GM18867 (cell line): ENCODE results near the gene MRPL48.
"Not testable (repeated sequence)": the region's sequence is repeated elsewhere in the genome, so short reads cannot be mapped to it uniquely, and the experiment has no call there.

ENCODE experiments used
- ATAC-seq: cut with Tn5 transposase; IDR thresholded peaks from one replicate; pipeline ENCODE4 v1.9.1; 2021; ENCODE audit warnings: mild to moderate bottlenecking, moderate library complexity; ENCODE audit not compliant: unreplicated experiment

The MRPL48 gene

DNA sequence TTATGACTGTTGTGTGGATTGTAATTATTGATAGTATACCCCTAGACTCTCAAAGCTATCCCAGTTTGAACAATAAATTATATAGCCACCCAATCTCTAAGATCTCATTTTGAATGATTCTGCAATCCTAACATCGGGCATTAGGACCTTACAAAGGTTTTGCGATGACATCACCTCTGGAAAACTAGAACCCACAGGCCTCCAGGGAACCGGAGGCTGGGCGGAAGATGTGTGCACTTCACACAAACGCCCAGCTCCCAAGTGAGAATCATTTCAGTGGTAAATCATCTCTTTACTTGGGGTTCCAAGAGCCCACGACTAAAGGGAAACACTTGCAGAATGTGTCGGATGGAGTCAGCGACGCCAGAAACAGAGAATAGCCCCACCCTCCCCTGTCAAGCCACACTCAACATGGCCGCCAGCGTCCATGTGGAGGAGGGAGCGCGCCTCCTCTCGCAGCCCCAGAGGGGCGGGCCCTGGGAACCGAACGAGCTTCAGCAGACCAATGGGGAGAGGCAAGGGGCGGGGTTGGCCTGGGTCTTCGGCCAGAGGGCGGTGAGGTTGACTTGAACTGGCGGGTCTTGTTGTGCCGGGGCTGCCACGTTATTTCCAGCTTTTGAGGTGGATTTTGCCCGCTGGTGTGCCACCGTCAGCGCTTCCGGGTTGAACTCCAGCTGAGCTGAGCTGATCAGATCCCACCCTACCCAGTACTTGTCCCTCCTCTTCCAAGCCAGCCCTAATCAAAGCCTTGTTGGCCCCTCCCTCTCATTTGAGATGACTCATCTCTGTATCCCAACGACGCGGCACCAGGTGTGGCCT, 8.4 kb upstream of the MRPL48 start:
- ATAC-seq = peak; percentile 99

DNA sequence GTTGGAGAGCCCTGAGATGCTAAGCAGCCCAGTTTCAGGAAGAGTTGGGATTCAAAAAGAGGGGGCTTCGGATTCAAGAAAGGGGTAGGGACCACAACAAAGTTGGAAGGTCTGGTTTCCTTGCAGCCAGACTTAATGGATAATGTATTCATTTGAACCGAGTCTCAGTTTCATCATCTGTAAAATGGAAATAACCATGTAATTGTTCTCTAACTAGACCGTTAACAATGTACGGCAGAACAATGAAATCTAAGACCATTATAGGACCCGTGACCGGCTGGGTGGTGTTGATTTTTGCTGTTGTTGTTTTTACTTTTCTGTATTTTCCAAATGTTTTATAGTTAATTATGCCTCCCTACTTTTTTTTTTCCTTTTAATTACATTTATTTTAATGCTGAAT, 6.4 kb upstream of the MRPL48 start:
- ATAC-seq = no peak

DNA sequence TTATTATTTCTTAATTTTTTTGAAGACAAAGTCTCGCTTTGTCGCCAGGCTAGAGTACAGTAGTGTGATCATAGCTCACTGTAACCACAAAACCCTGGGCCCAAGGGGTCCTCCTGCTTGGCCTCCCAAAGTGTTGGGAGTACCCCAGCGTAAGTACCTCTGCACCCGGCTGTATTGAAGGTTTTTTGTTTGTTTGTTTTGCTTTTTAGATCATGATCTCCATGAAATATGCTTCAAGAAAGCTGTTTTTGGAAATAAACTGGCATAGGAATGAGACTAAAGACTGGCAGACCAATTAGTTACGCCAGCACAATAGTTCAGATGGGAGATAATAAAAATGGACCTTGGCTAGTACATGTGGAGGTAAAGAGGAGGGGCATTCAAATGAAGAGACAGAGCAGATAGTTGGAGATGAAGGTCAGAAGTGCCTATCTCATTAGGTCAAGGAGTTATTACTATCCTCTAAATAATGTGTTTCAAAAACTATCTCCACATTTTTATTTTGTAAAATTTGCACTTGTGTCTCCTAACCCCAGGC, 4.1 kb upstream of the MRPL48 start:
- no peak for ATAC-seq

DNA sequence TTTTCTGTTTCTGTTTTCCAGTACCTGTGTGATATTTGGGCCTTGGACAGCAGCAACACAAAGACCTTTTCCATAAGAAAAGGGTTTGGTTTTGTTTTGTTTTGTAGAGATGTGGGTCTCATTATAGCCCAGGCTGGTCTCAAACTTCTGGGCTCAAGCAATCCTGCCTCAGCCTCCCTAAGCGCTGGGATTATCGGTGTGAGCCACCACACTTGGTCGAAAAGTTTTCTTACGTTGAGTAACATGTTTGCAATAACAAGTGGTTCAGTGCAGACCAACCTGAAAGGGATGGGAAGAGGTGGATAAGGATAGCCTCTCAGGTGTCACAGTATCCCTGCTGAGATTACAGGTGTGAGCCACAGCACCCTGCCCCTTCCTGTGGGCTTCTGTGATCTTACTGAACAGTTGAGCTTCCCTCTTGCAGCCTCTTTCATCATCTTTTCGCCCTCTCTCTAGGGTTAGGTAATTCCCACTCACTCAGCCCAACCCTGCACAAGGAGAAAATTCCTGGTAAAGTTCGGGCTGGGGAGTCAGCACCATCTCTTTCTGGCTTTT, 3.5 kb upstream of the MRPL48 start:
- ATAC-seq = no peak

DNA sequence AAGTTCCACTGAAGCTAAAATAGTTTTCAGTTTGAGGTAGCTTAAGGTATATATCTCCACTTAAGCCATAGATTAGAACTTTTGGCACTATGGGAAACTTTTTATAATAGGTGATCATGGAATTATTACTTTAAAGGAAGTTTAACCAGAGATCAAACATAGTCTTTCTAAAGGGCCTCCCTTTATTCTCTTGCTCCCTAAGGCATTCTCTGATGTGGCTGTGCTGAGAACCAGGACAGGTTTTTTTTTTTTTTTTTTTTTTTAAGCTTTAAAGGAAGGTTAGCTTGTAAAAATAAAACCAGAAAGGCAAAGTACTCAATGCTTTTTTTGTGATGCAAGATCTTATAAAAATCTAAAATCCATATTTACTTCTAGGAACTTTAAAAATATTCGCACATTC, 2.9 kb upstream of the MRPL48 start:
- no peak for ATAC-seq

DNA sequence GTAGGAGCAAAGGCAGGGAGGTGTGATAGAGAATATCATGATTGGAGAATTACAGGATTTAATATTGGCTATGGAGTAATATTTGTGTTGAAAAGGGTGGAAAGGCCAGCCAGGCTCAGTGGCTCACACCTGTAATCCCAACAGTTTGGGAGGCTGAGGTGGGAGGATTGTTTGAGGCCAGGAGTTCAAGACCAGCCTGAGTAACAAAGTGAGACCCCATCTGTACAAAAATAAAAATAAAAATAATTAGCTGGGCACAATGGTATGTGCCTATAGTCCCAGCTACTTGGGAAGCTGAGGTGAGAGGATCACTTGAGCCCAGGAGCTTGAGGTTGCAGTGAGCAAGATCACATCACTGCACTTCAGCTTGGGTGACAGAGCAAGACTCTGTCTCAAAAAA, 2.2 kb upstream of the MRPL48 start:
- not testable (repeated sequence) for ATAC-seq

DNA sequence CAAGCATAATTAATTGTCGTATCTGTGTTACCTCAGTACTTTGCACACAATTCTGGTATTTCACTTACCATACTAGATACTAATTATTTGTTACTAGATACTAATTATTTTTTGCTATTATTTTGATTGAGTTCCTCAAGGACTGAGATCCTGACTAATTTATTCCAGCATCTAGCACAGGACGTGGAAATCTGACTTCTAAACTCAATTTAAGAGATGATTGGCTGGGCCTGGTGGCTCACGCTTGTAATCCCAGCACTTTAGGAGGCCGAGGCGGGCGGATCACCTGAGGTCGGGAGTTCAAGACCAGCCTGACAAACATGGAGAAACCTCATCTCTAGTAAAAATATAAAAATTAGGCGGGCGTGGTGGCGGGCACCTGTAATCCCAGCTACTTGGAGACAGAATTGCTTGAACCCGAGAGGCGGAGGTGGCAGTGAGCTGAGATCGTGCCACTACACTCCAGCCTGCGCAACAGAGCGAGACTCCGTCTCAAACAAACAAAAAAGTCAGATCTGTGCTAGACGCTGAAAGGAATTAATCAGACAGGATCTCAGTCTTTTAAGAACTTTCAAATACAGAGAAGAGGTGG, 527 bp upstream of the MRPL48 start:
- ATAC-seq = no peak

DNA sequence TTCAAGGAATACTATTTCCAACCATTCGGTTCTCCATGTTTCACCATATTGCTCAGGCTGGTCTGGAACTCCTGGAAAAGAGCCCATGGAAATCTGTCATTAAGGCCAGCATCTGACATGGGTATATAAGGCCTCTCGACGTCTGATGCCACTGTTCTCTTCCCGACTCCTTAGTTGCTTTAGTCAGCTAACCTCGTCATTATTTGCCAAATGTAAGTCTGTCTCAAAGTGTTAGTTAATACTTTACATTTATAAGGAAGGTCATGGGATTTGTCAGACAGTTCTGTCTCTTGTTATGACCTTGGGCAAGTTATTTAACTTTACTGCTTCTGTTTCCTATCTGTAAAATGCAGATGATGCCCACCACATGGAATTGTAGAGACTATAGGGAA, 1.6 kb downstream of the MRPL48 start:
- ATAC-seq = no peak

DNA sequence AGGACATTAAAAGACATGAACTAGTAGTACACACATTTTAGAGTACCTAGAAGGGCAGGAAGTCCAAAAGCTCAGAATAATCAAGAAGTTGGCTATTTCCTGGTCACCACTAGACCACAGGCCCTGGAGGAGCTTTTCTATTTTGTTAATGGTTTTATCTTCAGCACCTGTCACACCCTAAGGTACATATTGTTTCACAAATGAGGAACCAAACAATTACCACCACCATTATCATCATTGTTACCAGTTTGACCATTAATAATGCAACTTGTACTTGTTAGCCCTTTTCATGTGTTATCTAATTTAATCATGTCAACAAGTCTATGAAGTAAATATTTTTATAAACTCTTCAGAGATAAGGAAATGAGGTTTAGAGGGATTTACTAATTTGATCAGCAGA, 4.9 kb downstream of the MRPL48 start:
- no peak for ATAC-seq

DNA sequence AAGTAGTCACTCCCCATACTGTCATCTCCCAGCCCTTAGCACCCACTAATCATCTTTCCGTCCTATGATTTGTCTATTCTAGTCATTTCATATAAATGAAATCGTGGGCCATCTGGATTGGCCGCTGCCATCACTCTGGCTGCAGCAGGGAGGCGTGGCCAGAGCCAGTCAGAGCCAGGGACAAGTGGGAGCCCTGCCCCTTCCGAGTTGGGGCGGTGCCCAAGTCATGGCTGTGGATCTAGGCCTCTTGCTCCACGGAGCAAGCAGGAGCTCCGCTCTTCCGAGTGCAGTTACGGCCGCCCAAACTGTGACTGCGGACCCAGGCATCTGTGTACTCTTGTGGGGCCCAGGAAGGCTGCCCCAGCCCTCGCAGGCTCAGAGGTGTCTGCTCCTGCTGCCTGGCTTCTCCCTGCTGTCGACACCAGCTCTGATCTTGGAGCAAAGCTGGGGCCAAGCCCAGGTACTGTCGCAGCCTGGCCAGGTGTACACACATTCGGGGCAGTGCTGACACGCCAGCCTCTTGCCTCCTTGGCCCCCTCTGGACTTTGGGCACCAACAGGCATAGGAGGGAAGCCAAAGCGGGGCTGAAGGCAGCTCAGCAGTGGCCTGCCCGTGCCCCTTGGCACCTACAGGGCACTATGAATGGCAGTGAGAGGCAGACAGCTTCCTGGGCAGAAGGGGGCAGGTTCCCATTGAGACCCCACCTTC, 8.4 kb downstream of the MRPL48 start:
- ATAC-seq = no peak

DNA sequence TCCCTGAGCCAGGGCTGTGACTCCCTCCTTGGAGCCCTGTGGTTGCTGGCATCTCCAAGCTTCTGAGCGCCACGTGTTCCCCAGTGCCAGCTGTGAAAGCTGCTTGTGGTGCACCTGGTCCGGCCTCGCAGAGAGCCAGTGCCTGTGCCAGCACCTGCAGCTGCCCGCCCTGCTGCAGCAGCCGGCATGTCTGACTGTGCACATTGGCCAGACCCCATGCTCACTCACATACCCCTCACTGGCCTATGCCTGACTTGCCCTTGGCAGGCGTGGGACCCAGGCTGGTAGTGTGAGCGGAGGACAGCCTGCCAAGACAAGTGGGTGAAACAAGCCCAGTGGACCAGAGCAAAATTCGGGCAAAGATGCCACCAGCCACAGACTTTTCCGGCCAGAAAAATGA, 9.8 kb downstream of the MRPL48 start:
- ATAC-seq = no peak

DNA sequence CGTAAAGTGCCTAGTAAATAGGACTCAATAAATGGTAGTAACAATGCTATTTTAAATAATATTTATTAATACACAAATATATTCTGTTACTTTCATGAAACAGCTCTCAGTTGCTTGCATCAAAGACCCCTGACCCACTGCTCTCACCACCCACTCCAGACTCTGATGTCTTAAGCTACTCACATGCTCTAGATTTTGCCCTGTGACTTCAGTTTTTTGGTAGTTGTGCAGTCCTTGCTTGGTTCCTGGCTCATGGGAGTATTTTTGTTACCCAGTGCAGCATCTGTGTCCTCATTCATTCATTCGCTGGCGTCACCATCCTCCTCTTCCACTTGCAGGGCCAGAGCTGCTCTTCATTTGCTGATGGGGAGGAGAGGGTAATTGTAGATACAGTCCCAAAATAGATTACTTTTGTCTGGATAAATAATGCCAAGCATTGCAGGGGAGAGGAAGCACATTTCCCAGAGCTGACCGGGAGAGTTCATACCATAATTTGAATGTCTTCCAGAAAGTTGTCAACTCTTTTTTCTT, 12.7 kb downstream of the MRPL48 start:
- no peak for ATAC-seq

DNA sequence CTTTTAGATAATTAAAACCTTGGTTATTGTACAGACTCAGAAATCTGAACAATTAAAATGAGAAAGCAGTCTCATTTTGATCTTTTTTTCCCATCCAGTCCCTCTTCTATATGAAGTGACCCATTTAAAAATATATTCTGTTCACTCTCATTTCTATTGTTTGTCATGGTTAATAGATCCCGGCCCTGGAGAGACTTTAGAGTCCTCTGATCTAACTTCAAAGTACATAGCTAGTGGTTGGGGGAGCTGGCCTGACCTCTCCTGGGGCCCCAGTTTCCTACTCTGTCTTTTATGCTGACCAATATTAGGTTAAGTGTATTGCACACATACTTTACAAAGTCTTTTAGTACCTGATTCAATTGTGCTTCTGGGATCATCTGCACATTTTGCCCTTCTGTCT, 13.5 kb downstream of the MRPL48 start:
- ATAC-seq = no peak

DNA sequence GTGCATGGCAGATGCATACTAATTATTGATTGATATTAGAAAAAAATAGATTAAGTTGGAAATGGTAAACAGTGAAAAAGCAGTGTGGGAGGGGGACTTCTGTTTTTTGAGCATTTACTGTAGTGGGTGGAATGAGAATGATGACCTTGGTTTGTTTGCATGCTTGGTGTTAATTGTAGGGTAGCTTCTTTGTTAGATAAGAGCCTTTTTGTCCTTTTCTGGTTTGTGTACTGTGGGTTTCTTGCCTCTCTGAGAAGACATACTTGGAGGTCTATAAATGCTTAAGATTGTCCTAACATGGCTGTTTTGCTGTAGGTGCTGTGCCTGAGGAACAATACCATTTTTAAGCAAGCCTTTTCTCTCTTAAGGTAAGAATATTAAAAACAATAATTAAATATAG, 17.0 kb downstream of the MRPL48 start:
- ATAC-seq = no peak

DNA sequence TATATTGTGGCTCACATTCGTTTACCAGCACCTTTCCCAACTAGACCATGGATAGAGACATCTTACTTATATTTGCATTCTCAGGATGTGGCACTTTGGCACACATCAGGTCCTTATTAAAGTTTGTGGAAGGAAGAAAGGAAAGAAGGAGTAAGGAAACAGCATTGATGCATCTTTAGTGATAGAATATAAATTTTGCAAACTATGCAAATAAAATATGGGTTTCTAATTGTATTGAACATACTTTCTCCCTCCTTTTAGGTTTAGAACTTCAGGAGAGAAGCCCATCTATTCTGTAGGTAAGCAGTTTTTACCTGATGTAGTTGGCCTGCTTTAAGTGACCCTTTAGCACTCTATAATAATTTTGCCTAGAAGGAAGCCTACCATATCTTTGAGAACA, 20.4 kb downstream of the MRPL48 start:
- no peak for ATAC-seq

DNA sequence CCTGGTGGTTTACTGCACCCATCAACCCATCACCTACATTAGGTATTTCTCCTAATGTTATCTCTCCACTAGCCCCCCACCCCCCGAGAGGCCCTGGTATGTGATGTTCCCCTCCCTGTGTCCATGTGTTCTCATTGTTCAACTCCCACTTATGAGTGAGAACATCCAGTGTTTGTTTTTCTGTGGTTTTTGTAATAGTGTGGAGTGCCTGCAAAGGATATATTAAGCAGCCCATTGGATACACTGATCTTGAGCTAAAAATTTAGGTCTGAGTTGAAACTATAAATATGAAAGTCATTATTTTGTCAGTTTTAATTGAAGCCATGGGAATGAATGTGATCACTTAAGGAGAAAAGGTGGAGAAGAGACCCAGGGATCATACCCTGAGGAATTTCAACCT, 23.0 kb downstream of the MRPL48 start:
- no peak for ATAC-seq

DNA sequence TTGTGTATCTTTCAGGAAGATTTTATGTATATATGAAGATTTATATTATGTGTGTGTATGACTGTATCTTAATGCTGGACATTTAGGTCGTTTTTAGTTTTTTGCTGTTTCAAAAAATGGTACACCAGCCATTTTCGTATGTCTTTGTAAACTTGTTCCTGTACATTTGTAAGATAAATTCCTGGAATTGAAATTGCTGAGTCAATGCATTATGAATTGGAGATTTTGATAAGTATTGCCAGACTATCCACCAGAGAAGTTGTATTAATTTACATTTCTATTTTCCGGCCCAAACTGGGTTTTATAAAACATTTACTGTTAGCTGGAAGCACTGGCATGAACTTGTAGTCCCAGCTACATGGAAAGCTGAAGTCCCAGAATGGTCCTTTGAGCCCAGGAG, 24.6 kb downstream of the MRPL48 start:
- no peak for ATAC-seq

DNA sequence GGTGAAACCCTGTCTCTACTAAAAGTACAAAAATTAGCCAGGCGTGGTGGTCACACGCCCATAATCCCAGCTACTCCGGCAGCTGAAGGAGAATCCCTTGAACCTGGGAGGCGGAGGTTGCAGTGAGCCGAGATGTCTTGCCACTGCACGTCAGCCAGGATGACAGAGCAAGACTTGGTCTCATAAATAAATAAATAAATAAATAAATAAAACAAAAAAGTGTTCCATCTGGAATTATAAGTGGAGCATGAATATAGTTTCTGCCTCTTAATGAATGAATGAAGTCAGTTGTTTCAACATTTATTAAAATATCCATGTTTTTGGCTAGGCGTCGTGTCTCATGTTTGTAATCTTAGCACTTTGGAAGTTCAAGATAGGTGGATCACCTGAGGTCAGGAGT, 27.1 kb downstream of the MRPL48 start:
- ATAC-seq = no peak

DNA sequence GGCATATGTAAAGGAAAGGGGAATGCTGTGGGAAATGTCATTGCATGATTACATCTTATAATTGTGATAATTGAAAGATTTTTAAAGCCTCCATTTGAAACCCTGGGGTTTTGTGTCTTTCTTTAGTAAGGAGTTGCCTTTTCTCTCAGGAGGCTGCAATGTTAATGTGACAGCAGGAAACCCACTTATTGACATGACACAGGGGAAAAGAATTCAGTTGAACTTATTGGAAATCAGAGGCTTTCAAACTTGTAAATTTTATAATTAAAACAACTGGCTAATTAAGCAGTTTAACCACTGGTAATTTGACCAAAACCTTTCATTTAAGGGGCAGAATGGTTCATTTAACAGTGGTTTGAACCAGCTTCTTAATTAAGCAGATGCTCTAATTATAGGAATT, 31.2 kb downstream of the MRPL48 start:
- no peak for ATAC-seq

DNA sequence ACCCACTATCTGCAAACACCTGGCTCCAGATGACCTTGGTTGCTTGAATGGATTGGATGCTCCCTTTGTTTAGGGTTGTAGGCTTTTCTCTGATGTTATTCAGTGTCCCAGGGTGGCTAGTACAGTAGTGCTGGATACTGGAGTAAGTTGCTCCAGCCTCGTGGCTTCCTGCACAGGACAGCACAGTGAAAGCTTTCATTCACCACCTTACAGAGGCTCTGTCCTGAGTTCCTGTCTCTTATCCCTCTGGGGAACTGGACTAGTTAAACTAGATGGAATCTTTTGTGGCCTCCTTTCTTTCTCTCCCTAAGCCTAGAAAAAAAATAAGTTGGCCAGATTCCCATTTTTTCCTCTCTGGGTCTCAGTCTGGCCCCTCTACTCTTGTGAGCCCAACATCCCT, 42.6 kb downstream of the MRPL48 start:
- ATAC-seq = no peak

DNA sequence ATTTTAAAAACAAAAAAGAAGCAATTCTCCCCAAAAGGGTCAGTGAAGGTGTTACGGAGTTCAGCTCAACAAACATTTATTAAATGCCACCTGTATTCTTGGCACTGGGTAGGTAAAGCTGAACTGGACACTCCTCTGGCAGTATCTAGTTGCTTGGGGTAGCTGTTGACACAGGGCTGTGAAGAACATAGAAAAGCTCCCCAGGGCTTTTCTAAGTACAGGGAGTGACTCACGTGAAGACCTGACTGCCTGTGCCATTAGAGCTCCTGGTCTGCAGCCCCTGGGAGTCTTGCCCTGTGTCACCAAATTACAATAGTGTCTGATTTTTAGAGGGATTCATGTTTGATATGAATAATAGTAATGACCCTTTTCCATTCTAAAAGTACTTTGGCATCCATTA, 45.4 kb downstream of the MRPL48 start:
- no peak for ATAC-seq
